SK-N-MC (cell line): ENCODE results near the gene PPM1M.
A peak's percentile ranks its signal among the peaks of the same experiment; 100 is the strongest.

ENCODE experiments used
- DNase-seq: peaks from one replicate; pipeline ENCODE4 v3.0.0-alpha.2; 2011; ENCODE audit warnings: low read depth, low spot score
- H3K27ac ChIP-seq: fragments of 200-600 bp; sonication (generic); 2 replicates; pipeline ENCODE4 v1.5.1; 2016; ENCODE audit warnings: mixed run types
- H3K36me3 ChIP-seq: fragments of 200-600 bp; sonication (generic); 2 replicates; pipeline ENCODE4 v1.6.1; 2017; ENCODE audit warnings: antibody characterized with exemption, low read length, mixed read lengths; ENCODE audit not compliant: insufficient read depth
- H3K4me3 ChIP-seq: fragments of 200-600 bp; sonication (generic); 2 replicates; pipeline ENCODE4 v1.5.1; 2016
- H3K9ac ChIP-seq: fragments of 200-600 bp; sonication (generic); 2 replicates; pipeline ENCODE4 v1.8.0; 2017; ENCODE audit warnings: mixed run types, mixed read lengths; ENCODE audit not compliant: insufficient read length
- H3K9me3 ChIP-seq: fragments of 200-600 bp; sonication (generic); 2 replicates; pipeline ENCODE4 v1.6.1; 2017; ENCODE audit warnings: low read depth, mild to moderate bottlenecking, antibody characterized with exemption, low read length, moderate library complexity, mixed read lengths
- EZH2 ChIP-seq: fragments of 200-600 bp; sonication (generic); IDR thresholded peaks from one replicate; pipeline ENCODE4 v1.6.1; 2017; ENCODE audit warnings: antibody characterized with exemption
- FOXP2 ChIP-seq: optimal IDR thresholded peaks from 2 replicates; pipeline ENCODE3; 2011; ENCODE audit warnings: mild to moderate bottlenecking, moderate library complexity; ENCODE audit not compliant: insufficient read depth; ENCODE audit errors: extremely low read length, control extremely low read depth
- POLR2AphosphoS5 ChIP-seq: IDR thresholded peaks from 2 replicates; pipeline ENCODE4 v1.6.1; 2012; ENCODE audit warnings: mild to moderate bottlenecking, low read depth, low read length, borderline replicate concordance

PPM1M gene

DNA sequence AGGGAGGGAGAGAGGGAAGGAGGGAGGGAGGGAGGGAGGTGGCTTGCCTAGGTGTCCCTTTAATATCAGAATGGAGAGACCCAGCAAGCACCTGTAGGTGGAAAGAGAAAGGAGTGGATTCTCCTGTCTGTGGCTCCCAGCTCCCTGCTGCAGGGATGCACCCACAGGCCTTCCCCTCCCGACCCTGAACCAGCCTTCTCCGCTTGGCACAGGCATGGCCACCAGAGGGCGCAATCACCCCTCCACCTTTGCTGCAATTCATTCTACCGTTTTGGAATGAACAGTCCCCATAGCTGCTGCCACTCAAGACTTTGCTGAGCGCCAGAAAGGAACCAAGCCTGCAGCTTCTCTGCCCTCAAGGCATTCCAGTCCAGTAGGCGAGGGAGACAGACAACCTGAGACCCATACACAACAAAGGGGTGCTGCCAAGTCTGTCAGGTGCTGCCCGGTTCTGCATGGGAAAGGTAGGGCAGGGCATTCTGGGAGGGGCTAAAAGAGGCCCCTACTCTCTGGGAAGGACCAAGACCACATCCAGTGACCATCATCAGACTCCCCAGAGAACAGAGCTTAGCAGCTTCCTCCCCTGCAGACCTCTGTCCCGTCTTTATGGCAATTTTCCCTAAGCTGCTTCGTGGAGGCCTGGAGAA is 25.1 kb upstream of the PPM1M start:
- H3K9me3 ChIP-seq: no peaks in the 10 kb centered on the region
- TF ChIP-seq FOXP2 (no peak), POLR2AphosphoS5 (no peak), EZH2 (no peak)
- peak; percentile 14 for DNase-seq
- H3K36me3 ChIP-seq: no peaks in the 10 kb centered on the region
- H3K27ac ChIP-seq: no peak overlapping the region
- H3K4me3 ChIP-seq: no peak overlapping the region
- no peak overlapping the region for H3K9ac ChIP-seq

DNA sequence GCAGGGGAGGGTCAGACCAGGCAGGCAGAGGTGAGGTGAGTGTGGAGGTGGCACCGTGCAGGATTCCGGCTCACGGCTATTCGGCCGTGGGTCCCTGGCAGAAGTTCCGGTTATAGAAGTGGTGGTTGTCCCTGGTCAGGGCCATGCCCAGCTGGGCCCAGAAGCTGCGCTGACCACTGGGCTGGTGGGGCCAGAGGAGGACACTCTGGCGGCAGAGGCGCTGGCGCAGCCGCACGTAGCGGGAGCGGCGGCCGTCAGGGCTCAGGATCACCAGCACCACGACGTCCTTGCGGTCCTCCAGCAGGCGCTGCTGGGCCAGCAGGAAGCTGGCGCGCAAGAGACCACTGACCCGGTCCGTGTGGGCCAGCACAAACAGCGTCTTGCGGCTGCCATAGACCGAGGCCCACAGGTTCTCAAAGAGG is 24.4 kb upstream of the PPM1M start:
- no peak for TF ChIP-seq EZH2
- no peak for TF ChIP-seq FOXP2
- no peak for TF ChIP-seq POLR2AphosphoS5

DNA sequence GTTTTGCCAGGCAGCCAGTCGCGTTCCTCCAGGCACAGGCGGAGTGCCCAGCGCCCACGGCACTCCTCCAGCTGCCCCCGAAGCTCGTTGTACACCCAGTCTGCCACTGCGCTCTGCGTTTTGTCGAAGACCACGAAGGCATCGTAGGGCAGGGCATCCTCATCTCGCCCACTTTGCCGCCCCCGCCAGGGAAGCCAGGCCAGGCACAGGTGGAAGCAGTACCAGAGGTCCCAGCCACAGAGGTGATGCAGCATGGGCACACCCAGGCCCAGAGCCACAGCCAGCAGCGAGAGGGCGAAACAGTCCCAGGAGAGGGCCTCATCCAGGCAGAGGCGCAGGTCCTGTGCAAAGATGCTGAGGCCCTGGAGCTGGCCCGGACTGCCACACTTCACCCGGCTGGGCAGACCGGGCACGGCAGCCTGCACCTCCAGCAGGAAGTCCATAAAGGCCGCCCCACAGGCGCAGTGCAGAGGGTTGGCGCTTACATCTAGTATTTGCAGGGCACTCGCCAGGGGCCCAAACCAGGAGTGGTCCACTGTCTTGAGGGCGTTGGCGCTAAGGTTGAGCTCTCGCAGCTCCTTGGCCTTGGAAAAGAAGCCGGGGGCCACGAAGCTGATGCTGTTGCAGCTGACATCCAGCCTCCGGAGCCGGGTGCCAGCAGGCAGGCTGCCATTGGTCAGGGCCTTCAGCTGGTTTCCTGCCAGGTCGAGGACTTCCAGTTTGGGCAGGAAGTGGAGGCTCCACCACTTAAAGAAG is 23.8 kb upstream of the PPM1M start:
- no peak for DNase-seq
- no peak overlapping the region for H3K27ac ChIP-seq
- H3K9me3 ChIP-seq: no peaks in the 10 kb centered on the region
- H3K9ac ChIP-seq: no peak overlapping the region
- no peak overlapping the region for H3K4me3 ChIP-seq
- TF ChIP-seq FOXP2: no peak
- TF ChIP-seq POLR2AphosphoS5: no peak
- no peak for TF ChIP-seq EZH2
- H3K36me3 ChIP-seq: no peaks in the 10 kb centered on the region

More for the DNA sequence above, 24.4 kb upstream of the PPM1M start:
- Histone ChIP-seq H3K27ac (no peak overlapping the region), H3K9me3 (no peaks in the 10 kb centered on the region), H3K4me3 (no peak overlapping the region), H3K9ac (no peak overlapping the region), H3K36me3 (no peaks in the 10 kb centered on the region)
- no peak for DNase-seq

DNA sequence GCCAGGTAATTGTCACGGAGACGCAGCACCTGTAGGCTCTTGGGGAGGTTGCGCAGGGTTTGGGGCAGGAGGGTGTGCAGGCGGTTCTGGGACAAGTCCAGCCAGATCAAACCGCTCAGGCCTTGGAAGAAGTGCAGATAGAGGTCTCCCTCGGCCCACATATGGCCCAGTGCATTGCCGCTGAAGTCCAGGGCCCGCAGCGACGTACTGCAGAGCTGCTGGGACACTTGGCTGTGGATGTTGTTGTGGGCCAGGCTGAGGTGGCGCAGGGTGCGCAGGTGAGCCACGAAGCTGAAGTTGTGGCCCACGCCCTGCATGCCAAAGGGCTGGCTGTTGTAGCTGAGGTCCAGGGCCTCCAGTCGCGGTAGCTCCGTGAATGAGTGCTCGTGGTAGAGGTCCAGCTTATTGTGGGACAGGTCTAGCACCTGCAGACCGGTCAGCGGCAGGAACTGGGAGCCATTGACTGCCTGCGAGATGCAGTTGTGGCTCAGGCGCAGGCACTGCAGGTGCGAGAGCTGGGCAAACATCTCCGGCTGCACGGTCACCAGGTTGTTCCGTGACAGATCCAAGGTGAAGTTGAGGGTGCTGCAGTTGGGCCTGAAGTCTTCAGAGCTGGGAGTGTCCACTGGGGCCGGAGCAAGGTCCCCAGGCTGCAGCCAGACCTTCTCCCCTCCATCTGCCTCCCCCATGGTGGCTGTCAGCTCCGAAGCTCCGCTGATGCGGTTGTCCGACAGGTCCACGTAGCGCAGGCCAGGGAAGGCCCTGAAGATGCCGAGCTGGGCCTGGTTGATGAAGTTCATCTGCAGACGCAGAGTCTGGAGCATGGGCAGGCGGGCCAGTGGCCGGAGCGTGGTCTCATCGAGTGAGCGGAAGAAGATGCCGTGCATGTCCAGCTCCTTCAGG is 23.0 kb upstream of the PPM1M start:
- no peaks in the 10 kb centered on the region for H3K36me3 ChIP-seq

GRCh38 chr3:52223449-52224408 is 21.8 kb upstream of the PPM1M start:
- no peak for DNase-seq
- H3K9me3 ChIP-seq: no peaks in the 10 kb centered on the region
- no peak for TF ChIP-seq POLR2AphosphoS5
- no peak for TF ChIP-seq FOXP2
- TF ChIP-seq EZH2: no peak
- no peak overlapping the region for H3K9ac ChIP-seq
- H3K4me3 ChIP-seq: no peak overlapping the region
- H3K27ac ChIP-seq: no peak overlapping the region
- no peaks in the 10 kb centered on the region for H3K36me3 ChIP-seq

More for the DNA sequence above, 23.0 kb upstream of the PPM1M start:
- Histone ChIP-seq H3K27ac (no peak overlapping the region), H3K9ac (no peak overlapping the region), H3K4me3 (no peak overlapping the region), H3K9me3 (no peaks in the 10 kb centered on the region)
- TF ChIP-seq POLR2AphosphoS5 (no peak), EZH2 (no peak), FOXP2 (no peak)
- no peak for DNase-seq

DNA sequence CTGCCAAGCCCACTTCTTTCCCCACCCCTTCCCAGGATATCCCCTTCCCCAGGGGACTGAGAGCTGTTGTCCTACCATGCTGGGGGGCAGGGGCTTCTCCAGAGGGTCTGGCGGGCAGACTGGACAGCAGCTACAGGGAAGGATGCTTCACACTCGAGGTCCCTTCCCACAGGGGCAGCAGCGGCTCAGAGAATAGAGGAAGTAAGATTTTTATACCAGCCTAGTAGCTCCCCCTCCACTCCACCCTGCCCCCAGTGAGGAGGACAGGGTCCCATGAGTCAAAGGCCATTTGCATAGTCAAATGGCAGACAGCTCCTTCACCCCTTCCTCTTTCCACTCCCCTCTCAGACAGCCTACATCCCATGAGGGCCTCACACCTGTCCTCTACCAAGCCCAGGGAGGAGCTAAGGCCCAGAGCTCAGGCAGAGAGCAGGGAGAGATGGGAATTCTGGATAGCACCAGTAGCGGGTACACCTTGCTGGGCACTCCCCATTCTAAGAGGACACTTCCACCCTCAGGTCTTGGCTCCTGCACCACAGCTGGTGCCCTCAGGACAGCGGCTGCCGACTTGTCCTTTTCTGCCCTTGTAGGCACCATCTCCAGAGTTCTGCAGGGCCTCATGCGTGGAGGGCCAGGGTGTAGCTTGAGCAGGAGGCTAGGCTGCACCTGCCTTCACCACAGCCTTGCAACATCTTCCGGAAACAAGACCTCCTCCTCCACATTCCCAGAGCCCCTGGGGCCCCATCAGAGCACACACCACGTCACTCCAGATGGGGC is 19.9 kb upstream of the PPM1M start, which contains the start of gene TLR9:
Gene TLR9, minus strand, starts transcription at position 194 of the 777 bp plus-strand sequence. Its CDS starts 116 bp downstream, at position 78.
- H3K27ac ChIP-seq: no peak within 1 kb of the TSS
- no peak within 1 kb of the TSS for H3K9ac ChIP-seq
- H3K4me3 ChIP-seq: no peak within 1 kb of the TSS
- H3K36me3 ChIP-seq: no peaks in the 10 kb centered on the region; the same call in 1 of the 2 replicates
- H3K9me3 ChIP-seq: no peaks in the 10 kb centered on the region
- no peak for TF ChIP-seq POLR2AphosphoS5
- TF ChIP-seq EZH2: no peak
- TF ChIP-seq FOXP2: no peak
- DNase-seq: no peak
